ENCODE data around the gene RGS4.
"Not testable (repeated sequence)": the region's sequence is repeated elsewhere in the genome, so short reads cannot be mapped to it uniquely, and the experiment has no call there.

Gene RGS4

DNA sequence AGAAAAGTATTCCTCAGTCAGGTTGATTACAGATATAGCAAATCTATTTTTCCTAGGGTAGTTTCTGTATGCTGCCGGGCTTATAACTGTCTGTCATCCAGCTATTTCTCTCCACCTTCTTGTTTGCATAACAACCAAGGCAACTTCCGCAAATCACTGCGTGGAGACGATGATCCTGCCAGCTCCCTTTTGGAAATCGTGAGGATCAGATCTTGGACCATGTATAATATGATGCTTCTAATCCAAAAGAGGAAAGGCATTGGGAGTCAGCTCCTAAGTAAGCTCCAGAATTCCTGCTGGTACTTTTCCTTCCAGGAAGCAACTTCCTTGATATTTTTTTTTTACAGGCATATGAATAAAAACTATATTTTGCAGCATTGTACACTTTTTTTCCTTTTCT lies 445 bp upstream of the RGS4 start:
- no peak for DNase-seq (ENCODE audit: low read depth)

GRCh38 chr1:163069655-163070277 lies 605 bp downstream of the RGS4 start:
- DNase-seq (ENCODE audit: low read depth), result no peak

GRCh38 chr1:163071405-163072255 lies 2.5 kb downstream of the RGS4 start:
- peak; percentile 60 for DNase-seq (ENCODE audit: low read depth)

GRCh38 chr1:163072658-163073057 lies 3.5 kb downstream of the RGS4 start:
- DNase-seq (ENCODE audit: low read depth), result no peak

- no peak for DNase-seq (ENCODE audit: low read depth)
Measured at GRCh38 chr1:163074004-163074403, 4.8 kb downstream of the RGS4 start.

GRCh38 chr1:163074716-163075284 lies 5.6 kb downstream of the RGS4 start:
- DNase-seq (ENCODE audit: low read depth), result no peak

DNA sequence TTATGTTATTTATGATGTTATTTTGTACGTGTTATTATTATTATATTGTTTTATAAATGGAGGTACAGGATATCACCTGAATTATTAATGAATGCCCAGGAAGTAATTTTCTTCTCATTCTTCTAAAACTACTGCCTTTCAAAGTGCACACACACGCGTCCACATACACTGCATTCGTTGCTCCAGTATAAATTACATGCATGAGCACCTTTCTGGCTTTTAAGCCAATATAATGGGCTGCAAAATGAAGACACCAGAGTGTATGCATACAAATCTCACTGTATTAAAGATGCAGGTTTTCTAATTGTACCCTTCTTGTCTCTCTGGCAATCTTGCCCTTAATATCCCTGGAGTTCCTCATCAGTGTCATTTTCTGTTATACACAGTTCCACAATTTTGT lies 6.9 kb downstream of the RGS4 start:
- DNase-seq (ENCODE audit: low read depth), result no peak

GRCh38 chr1:163076446-163076845 lies 7.3 kb downstream of the RGS4 start:
- no peak for DNase-seq (ENCODE audit: low read depth)

DNA sequence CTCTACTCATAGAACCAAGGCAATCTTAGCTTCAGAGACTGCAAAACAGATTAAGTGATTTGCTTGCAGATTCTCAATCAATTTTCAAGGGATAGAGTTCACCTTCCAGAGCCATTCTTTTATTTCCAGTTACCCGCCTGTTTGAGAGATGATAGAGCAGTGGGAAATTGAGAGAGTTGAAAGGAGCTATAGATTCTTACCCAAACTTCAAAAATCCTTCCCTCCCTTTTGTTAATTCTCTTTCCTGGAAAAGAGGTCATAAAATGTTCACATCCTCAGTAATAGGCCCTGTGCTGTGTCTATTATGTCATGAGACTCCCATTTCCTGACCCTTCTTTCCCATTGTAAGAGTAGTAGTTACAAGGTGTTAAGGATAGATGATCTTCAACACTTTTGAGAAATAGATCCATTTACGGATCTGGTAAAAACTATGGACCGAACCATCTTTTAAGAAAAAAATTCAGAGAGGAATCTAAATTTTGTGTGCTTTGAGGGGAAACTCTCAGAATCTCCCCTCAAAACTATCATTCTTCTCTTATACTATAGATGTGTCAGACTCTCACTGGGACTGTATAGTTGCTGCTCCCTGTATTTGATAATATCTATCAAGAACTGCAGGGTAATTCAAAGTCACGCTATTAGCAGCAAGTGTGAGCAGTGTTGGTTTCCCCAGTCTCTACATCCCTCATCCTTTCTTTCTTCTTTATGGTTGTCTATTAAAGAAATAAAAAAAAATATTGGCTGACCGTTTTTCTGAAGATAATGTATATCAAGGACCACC lies 8.0 kb downstream of the RGS4 start:
- DNase-seq (ENCODE audit: low read depth), result no peak

GRCh38 chr1:163082971-163083370 lies 13.8 kb downstream of the RGS4 start:
- DNase-seq (ENCODE audit: low read depth), result no peak

- no peak for DNase-seq (ENCODE audit: low read depth)
Measured at GRCh38 chr1:163083690-163084089, 14.5 kb downstream of the RGS4 start.

DNA sequence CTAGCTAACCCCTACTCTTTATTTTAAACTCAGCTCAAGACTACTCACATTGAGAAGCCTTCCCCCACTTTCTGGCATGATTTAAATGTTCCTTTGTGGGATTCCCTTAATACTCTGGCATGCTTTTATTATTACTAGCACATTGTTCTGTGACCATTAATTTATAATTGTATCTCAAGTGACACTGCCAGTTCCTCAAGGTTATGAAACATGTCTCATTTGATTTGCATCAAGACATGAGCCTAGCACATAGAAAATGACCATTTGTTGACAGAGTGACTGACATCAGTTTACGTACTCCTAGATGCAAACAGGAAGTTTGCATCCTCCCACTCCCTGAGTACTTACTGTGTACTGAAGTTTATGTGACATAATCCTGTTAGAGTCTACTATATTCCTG lies 15.2 kb downstream of the RGS4 start:
- DNase-seq (ENCODE audit: low read depth), result no peak

DNA sequence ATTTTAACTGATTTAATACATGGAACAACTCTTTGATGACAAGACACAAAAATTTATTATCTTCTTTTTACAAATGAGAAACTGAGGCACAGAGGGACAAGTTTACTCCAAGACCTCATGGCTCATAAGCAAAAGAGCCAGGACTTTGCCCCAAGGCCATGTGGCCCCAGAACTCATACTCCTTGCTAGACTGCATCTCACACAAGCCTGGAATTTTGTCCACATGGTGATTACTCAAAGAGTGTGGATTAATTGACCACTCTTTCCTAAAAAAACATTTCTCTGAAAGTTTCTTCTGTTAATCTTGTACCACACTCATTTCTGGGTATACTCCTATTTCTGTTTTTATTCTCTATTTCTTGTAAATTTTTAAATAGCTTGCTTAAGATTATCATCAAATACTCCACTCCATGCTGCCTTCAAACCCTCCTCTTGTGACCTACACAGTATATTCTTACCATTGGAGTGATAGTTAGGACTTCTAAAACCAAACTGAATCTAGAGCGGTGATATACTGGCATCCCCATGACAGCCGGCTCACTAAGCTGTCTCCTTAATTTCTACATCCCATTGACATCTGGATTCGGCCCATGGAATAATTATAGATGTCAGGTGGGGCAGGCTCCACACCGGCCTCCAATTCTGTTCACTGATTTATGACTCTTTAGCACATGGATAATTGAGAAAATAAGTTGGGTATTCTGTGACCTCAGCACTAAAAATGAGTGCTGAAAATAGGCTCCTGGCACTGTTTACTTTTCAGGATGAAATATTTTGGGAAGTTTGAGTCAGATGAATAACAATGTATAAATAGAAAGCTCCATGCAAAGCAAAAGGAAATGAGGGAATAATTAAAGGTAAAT lies 16.1 kb downstream of the RGS4 start:
- peak; percentile 40 for DNase-seq (ENCODE audit: low read depth)

DNA sequence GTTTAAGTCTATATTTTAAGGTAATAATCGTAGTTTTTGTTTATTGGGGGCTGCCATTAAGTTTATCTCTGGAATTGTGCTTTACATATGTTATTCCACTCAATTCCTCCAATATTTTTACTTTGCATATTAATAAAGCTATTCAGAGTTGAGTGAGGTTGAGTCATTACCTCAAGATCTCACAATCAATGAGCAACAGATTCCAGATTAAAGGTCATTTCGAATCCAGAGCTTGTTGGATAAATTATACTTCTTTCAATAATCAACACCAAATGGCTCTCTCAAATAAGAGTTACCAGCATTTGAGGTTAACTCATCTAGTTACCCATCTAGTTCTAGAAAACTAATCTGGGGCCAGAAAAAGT lies 16.7 kb downstream of the RGS4 start:
- DNase-seq (ENCODE audit: low read depth), result no peak

DNA sequence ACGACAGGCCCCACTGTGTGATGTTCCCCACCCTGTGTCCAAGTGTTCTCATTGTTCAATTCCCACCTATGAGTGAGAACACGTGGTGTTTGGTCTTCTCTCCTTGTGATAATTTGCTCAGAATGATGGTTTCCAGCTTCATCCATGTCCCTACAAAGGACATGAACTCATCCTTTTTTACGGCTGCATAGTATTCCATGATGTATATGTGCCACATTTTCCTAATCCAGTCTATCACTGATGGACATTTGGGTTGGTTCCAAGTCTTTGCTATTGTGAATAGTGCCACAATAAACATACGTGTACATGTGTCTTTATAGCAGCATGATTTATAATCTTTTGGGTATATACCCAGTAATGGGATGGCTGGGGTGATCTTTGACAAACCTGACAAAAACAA lies 20.0 kb downstream of the RGS4 start:
- not testable (repeated sequence) for DNase-seq (ENCODE audit: low read depth)

DNA sequence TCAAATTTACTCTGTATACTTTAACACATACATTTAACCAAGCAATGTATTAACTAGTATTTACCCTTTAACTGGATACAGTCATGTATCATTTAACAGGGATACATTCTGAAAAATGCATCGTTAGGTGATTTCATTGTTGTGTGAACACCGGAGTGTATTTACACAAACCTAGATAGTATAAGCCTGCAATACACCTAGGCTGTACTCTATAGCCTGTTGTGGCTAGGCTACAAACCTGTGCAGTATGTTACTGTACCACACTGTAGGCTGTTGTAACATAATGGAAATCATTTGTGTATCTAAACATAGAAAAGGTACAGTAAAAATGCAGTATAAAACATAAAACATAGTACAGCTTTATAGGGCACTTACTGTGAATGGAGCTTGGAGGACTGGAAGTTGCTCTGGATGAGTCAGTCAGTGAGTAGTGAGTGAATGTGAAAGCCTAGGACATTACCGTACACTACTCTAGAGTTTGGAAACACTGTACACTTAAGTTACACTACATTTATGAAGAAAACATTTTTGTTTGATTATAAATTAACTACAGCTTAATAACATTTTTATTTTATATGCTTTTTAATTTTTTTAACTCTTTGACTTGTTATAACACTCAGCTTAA lies 21.3 kb downstream of the RGS4 start:
- DNase-seq (ENCODE audit: low read depth), result no peak

DNA sequence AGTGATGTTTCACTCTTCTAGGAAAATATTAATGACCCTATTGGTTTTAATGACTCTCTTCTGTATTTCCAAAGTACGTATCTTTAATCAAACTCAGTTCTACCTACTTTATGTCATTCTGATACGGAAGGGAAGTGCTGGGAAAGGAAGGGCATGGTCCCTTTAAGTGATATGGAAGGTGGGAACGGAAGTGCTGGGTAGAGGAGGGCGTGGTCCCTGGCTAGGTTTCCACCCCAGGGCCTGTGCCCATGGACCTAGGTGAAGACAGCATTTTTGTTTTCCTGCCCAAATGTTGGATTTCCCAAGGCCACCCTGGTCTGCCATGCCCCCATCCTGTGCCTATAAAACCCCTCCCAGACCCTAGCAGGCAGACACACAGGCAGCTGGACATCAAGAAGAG lies 24.0 kb downstream of the RGS4 start:
- no peak for DNase-seq (ENCODE audit: low read depth)

DNA sequence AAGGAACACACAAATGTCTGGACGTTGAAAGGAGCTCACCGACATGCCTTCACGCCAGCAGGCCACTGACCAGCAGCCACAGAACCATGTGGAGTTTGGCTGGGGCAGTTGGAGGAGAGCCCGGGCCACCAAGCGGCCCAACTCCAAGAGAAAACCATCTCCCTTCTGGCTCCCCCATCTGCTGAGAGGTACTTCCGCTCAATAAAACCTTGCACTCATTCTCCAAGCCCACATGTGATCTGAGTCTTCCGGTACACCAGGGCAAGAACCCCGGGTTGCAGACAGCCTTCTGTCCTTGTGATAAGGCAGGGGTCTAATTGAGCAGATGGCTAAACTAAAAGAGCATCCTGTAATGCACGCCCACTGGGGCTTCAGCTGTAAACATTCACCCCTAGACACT lies 24.4 kb downstream of the RGS4 start:
- DNase-seq (ENCODE audit: low read depth), result no peak

GRCh38 chr1:163094182-163094581 lies 25.0 kb downstream of the RGS4 start:
- DNase-seq (ENCODE audit: low read depth), result no peak

- DNase-seq (ENCODE audit: low read depth), result no peak
Measured at GRCh38 chr1:163094589-163094988, 25.4 kb downstream of the RGS4 start.

- no peak for DNase-seq (ENCODE audit: low read depth)
Measured at GRCh38 chr1:163095213-163095612, 26.1 kb downstream of the RGS4 start.
